Hematopoietic multipotent progenitor cell treated with erythropoietin and hydrocortisone succinate and interleukin-3 and kit ligand, for 17 days (in vitro differentiated cells): ENCODE measurements around the gene IFI27L2.
A peak's percentile ranks its signal among the peaks of the same experiment; 100 is the strongest.

ENCODE experiments used
- DNase-seq: peaks from one replicate; pipeline ENCODE4 v3.0.0-alpha.2; 2015; ENCODE audit warnings: low spot score

Gene IFI27L2

DNA sequence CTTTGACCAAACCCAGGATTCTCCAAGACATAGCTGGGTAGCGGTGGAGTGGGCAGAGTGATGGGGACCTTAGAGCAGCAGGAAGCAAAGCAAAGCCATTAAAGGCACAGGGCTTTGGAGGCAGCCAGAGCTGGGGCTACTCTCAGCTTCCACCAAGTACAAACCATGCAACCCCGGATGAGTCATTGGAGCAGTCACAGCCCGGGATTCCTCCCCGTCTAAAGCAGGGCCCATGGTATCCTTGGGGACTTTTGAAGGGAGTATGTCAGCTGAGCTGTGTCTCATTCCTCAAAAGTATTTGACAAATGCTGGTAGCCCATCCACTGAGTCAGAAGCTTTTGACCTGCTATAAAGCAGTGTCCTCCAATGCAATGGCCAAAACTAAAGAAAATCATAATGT lies 28.6 kb downstream of the IFI27L2 start:
- DNase-seq = no peak

DNA sequence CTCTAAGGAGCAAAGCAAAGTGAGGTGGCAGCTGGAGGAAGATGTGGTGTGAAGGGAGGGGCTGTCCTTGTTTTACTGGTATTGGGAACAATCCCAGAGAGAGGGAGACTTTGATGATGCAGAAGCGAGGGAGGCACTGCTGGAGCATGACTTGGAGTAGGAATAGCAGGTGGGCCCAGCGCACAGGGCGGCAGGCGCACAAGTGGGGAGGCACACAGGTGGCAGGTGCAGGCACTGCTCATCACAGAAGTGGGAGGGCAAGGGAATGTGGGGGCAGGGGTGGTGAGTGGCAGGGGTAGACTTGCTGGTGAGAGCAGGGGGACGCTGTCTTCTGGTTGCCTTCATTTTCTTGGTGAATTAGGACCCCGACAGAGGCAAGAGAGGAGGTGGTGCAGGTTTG lies 30.4 kb downstream of the IFI27L2 start:
- DNase-seq = no peak

DNA sequence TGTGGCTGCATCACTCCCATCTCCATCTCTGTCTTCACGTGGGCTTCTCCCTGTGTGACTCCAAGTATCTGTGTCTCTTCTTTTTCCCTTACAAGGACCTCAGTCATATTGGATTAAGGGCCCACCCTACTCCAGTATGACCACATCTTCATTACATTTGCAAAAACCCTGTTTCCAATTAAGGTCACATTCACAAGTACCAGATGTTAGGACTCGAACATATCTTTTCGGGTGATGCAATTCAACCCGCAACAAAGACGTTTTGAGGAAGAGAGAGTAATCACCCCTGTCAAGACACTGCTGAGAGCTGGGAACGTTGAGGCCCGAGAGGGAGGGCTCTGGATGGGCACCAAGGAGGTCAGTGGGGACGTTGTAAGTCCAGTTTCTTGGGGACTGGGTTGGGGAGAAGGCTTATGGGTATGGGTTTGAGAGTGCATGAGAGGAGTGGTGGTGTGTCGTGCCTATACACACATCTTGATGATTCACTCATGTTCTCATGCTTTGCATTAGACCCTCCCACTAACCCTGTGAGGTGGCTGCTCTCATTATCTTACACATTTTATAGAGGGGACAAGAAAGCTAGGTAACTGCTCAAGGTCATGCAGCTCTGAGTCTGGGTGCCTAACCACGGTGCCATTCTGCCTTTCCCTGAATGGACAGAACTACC lies 30.9 kb downstream of the IFI27L2 start:
- no peak for DNase-seq

DNA sequence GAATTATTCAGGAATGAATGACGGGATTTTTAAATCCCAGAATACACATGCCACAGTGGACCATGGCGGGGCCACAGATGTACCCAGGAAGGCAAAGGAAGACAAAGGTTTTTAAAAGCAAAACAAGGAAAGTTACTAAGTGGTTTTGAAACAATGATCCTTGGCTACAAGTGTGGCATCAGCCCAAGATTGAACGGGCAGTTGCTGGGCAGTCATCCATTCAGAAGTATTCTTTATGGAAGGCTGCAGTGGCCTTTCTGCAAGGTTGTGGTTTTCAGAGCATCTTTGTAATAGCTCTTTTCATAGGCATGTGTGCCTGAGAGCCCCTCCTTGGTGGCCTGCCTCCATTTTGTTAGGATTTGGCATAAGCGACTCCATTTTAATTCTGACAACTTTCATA lies 32.3 kb downstream of the IFI27L2 start:
- no peak for DNase-seq

DNA sequence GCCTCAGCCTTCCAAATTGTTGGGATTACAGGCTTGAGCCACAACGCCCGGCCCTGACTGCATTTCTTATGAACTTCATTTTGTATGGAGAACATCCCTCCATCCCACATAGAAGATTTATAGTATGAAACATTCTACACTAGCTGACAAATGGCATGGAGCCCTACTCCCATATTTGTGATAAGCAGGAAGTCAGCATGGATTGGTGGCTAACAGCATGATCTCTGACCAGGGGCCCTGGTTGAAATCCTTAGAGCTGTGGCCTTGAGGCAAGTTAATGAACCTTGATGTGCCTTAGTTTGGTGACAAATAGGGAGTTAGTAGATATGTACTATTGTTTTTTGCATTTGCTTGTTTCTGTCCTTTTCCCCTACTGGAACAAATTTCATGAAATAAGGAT lies 36.0 kb downstream of the IFI27L2 start:
- no peak for DNase-seq

DNA sequence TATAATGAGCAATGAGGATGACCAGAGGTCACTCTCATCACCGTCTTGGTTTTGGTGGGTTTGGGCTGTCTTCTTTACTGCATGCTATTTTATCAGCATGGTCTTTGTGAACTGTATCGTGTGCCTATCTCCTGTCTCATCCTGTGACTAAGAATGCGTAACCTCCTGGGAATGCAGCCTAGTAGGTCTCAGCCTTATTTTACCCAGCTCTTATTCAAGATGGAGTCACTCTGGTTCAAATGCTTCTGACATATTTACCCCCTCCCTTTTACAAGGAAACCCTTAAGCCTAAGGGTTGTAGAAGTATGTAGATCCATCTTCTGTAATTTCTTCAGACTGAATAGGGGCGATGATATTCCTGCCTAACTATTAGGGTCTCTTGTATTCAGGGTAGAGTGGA lies 39.9 kb downstream of the IFI27L2 start:
- DNase-seq = no peak

DNA sequence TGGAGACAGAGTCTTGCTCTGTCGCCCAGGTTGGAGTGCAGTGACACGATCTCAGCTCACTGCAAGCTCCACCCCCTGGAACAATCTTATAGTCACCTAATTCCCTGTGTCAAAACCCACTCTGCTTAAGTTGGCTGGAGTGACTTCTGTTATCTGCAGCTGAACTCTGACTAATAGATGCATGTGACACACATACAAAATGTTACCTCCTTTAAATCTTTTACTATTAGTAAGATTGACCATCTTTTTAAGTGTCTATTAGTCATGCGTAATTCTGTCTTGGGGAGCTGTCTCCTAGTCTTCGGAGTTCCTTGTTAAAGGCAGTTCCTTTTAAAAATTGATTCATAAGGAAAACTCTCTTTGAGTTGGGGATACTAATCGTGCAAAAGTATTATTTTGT lies 40.9 kb downstream of the IFI27L2 start:
- no peak for DNase-seq

DNA sequence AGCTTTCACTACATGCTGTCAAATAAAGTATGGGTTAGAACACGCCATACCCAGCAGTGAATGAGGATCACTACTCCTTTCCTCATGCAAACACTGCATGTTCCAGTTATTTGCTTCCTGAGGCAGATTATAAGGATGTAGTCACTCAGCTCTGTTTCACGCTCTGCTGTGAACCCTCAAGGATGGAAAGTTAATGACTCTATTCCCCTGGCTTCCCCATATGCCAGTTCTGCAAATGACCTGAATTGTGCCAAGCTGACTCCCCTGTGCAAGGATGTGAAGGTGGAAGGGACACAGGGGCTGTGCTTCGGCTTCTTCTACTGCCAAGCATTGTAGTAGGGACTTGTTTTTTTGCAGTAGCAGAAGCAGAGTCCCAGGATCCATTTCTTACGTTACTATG lies 41.5 kb downstream of the IFI27L2 start:
- no peak for DNase-seq

DNA sequence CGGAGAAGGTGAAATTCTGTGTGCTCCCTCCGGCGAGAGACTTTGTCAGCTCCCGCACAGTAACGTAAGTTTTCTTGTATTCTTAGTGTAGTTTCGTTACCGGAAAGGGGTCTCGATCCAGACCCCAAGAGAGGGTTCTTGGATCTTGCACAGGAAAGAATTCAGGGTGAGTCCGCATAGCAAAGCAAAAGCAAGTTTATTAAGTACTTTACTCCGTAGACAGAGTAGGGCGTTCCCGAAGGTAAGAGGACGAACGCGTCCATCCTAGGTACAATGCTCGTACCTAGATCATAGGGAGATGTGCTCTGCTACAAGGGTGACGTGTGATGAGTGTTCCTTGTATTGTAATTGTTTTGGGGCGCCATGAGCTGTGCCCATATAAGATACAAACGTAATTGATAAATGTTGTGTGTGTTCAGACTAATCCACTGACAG lies 48.0 kb downstream of the IFI27L2 start:
- no peak for DNase-seq

DNA sequence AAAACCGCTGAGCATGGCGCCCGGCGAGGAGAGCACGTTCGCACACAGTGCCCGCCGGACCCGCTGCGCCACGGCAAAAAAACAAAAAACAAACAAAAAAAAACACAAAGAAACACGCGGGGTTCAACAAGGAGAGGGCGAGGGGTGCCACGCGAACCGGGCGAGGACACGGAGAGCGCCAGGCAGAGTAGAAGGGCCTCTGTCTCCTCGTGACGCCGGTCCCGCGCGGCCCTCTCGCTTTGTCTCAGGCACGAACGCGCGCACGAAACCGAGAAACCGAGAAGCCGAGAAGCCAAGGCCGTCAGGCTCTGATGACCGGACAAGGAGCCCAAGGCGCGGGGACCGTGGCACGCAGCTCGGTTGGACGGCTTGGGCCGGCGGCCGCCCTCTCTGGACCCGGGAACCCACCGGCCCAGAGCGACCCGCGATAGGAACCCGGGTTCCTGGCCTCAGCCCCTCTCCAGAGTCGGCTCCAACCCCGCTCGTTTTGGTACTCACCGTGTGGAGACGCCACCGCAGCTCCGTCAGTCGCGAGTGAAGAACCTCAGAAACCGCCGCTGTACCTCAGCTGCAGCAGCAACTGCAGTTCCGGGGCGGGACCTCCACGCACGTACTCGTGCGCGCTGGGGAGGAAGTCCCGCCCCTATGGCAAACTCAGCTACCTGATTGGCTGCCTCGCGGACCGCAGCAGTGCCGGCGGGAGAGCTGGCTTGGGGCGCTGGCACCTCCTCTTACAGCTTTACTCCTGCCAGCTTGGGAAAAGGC lies 48.6 kb downstream of the IFI27L2 start, which contains the start of the genes DDX24 and IFI27L1:
Gene DDX24 (minus strand): TSS at position 582 of the 765 bp plus-strand sequence. CDS start 1,460 bp downstream, outside the sequence.
Gene IFI27L1 (plus strand): TSS at position 690 of the 765 bp plus-strand sequence. CDS start 15,628 bp downstream, outside the sequence.
- DNase-seq = peak; percentile 93

DNA sequence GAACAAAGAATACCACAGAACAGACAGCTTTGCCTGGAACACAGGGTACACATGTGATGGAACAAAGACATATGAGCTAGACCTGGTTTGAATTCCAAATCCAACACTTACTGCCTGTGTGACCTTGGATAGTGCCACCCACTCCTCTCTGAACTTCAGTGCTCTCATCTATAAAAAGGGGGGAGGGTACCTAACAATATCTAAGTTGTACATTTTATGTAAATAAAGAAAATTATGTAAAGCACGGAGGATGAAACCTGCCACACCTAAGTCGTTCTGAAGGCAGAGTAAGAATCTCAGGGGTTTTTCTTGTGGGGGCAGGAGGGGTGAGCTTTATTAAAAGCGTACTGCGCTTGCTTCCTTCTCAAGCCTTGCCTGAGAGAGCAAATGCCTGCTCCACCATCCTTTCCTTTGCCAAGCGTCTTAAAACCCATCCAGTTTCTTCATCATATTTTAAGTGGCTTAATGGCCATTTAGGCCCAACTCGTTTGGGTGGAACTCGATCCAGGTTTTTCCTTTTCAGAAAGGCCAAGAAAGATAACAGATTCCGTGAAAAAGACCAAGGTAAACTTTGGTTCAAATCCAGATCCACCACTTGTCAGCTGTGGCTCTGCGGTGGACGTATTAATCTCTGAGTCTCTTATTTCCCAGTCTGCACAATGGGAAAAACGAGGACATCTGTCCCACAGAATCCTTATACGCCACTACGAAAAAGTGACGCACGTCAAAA lies 49.3 kb downstream of the IFI27L2 start:
- DNase-seq = peak; percentile 36

DNA sequence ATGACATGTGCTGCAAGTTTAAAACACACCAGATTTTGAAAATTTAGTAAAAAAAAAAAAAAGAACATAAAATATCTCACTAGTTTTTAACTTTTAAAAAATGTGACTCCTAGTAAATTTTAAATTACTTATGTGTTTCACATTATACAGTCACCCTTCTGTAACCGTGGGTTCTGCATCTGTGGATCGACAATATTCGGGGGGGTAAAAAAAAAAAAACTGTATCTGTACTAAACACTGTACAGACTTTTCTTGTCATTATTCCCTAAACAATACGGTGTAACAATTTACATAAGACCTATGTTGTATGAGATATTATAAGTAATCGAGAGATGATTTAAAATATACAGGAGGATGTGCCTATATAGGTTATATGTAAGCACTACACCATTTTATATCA lies 51.6 kb downstream of the IFI27L2 start:
- no peak for DNase-seq
